ENCODE data around the gene MAP1B.
A peak's percentile ranks its signal among the peaks of the same experiment; 100 is the strongest.

The MAP1B gene

DNA sequence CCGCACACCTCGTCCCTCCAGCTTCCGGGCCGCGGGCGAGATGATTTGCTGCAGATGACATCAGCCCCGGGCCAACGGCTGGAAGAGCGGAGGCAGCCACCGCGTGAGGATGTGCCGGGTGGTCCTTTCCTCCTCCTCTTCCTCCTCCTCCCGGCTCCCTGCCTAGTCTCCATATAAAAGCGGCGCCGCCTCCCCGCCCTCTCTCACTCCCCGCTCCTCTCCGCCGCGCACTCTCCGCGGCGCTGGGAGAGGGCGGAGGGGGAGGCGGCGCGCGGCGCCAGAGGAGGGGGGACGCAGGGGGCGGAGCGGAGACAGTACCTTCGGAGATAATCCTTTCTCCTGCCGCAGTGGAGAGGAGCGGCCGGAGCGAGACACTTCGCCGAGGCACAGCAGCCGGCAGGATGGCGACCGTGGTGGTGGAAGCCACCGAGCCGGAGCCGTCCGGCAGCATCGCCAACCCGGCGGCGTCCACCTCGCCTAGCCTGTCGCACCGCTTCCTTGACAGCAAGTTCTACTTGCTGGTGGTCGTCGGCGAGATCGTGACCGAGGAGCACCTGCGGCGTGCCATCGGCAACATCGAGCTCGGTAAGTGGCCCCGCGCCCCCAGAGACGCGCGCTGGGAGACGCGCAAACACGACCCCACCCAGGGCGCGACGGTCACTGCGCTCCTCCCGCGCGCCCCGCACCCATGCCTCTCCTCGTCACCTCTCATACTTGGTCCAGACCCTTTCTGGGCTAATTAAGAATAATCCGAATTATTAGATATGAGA is at the start of gene MAP1B:
MAP1B (plus strand) TSS at position 345 of the 770 bp plus-strand sequence; CDS start at position 402, 57 bp downstream.
- no peak for TF ChIP-seq CTCF (IDR thresholded peaks at IDR 0.05; ENCODE audit: low read length, missing control alignments)
- DNase-seq (ENCODE audit: low read depth): peak; percentile 74

GRCh38 chr5:72057816-72058215 is 49.5 kb upstream of the MAP1B start:
- no peak overlapping the region for H3K4me3 ChIP-seq (replicated peaks; ENCODE audit: low read depth, low read length)
- DNase-seq (ENCODE audit: low read depth): no peak
- no peak for TF ChIP-seq CTCF (IDR thresholded peaks at IDR 0.05; ENCODE audit: low read length, missing control alignments)

More for the DNA sequence above, at the start of gene MAP1B:
- peak within 1 kb of the TSS; percentile 89 for H3K4me3 ChIP-seq (replicated peaks; ENCODE audit: low read depth, low read length)

- H3K4me3 ChIP-seq (replicated peaks; ENCODE audit: low read depth, low read length): no peak overlapping the region
- TF ChIP-seq CTCF (IDR thresholded peaks at IDR 0.05; ENCODE audit: low read length, missing control alignments): no peak
- peak; percentile 51 for DNase-seq (ENCODE audit: low read depth)
Observed at GRCh38 chr5:72063219-72063819, 44.0 kb upstream of the MAP1B start.

DNA sequence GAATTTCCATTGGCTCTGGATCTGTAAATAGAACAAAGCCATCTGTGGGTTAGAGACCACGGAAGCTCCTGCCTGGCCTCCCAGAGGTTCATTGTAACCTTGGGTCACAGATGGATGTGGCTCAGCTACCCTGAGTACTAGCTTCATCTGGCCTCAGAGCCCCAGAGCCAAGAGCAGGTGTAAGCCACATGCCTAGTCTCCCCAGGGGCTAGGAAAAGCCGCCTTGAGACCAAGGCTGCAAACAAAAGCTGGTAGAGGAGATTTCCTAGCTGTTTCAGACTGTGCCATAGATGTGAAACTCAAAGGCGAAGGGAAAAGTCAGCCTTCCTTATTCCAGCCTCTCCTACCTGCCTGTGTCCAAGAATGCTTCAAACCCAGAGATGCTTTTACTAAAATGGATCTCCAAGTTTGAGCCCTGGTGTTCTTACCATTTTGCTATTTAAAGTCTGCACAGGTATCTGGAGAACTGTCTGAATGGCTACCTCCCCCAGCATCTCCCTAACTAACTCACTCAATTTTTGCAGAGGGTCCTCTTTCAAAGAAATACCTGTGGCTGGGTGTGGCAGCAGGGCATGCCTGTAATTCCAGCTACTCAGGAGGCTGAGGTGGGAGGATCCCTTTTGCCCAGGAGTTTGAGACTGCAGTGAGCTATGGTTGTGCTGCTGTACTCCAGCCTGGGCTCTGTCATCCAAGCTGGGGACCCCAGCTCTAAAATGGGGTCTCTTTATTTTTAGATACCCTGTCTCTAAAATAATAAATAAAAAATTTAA is 42.3 kb upstream of the MAP1B start:
- DNase-seq (ENCODE audit: low read depth): no peak
- H3K4me3 ChIP-seq (replicated peaks; ENCODE audit: low read depth, low read length): no peak overlapping the region
- TF ChIP-seq CTCF (IDR thresholded peaks at IDR 0.05; ENCODE audit: low read length, missing control alignments): no peak

- no peak overlapping the region for H3K4me3 ChIP-seq (replicated peaks; ENCODE audit: low read depth, low read length)
- TF ChIP-seq CTCF (IDR thresholded peaks at IDR 0.05; ENCODE audit: low read length, missing control alignments): no peak
- peak; percentile 29 for DNase-seq (ENCODE audit: low read depth)
Observed at GRCh38 chr5:72065751-72066255, 41.5 kb upstream of the MAP1B start.

- DNase-seq (ENCODE audit: low read depth): peak; percentile 81
- no peak overlapping the region for H3K4me3 ChIP-seq (replicated peaks; ENCODE audit: low read depth, low read length)
- no peak for TF ChIP-seq CTCF (IDR thresholded peaks at IDR 0.05; ENCODE audit: low read length, missing control alignments)
Observed at GRCh38 chr5:72066705-72067107, 40.6 kb upstream of the MAP1B start.
